Measurements from ENCODE around the gene MSL3. TPM values are rescaled to one million over a fixed set of nuclear protein-coding genes. Genes with fewer than 3 reads are reported as not detected.
A peak's percentile ranks its signal among the peaks of the same experiment; 100 is the strongest.

Gene MSL3
- total RNA-seq, 1 donor: 26.4 TPM

GRCh38 chrX:11765449-11765848, 7.4 kb downstream of the MSL3 start:
- Histone ChIP-seq H3K4me1 (ENCODE audit: insufficient read depth, low read length) (no peaks in the 10 kb centered on the region), H3K36me3 (ENCODE audit: insufficient read depth, low read length) (peaks cover 34% of the 10 kb centered on the region), H3K27ac (ENCODE audit: low read depth, low read length) (no peak overlapping the region), H2AFZ (ENCODE audit: low read length) (no peak overlapping the region), H3K79me2 (ENCODE audit: insufficient read depth, low read length) (peaks cover 3% of the 10 kb centered on the region), H3K4me2 (ENCODE audit: insufficient read depth, low read length) (no peak overlapping the region), H3K4me3 (ENCODE audit: insufficient read depth, low read length) (no peak overlapping the region), H3K9me3 (ENCODE audit: low read depth, low read length) (no peaks in the 10 kb centered on the region), H4K20me1 (ENCODE audit: insufficient read depth, low read length) (no peaks in the 10 kb centered on the region), H3K27me3 (ENCODE audit: insufficient read depth, low read length) (no peaks in the 10 kb centered on the region)
- TF ChIP-seq, protein P1, sequence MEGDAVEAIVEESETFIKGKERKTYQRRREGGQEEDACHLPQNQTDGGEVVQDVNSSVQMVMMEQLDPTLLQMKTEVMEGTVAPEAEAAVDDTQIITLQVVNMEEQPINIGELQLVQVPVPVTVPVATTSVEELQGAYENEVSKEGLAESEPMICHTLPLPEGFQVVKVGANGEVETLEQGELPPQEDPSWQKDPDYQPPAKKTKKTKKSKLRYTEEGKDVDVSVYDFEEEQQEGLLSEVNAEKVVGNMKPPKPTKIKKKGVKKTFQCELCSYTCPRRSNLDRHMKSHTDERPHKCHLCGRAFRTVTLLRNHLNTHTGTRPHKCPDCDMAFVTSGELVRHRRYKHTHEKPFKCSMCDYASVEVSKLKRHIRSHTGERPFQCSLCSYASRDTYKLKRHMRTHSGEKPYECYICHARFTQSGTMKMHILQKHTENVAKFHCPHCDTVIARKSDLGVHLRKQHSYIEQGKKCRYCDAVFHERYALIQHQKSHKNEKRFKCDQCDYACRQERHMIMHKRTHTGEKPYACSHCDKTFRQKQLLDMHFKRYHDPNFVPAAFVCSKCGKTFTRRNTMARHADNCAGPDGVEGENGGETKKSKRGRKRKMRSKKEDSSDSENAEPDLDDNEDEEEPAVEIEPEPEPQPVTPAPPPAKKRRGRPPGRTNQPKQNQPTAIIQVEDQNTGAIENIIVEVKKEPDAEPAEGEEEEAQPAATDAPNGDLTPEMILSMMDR (IDR thresholded peaks at IDR 0.05; ENCODE audit: extremely low read depth, low read depth, low read length): no peak
- DNase-seq (ENCODE audit: insufficient read length, low spot score, missing footprints): no peak

- no peak overlapping the region for H3K4me3 ChIP-seq (ENCODE audit: insufficient read depth, low read length)
- H3K4me2 ChIP-seq (ENCODE audit: insufficient read depth, low read length): no peak overlapping the region
- H3K79me2 ChIP-seq (ENCODE audit: insufficient read depth, low read length): no peaks in the 10 kb centered on the region
- no peaks in the 10 kb centered on the region for H3K4me1 ChIP-seq (ENCODE audit: insufficient read depth, low read length)
- no peak overlapping the region for H3K27ac ChIP-seq (ENCODE audit: low read depth, low read length)
- TF ChIP-seq, protein P1 (IDR thresholded peaks at IDR 0.05; ENCODE audit: extremely low read depth, low read depth, low read length): no peak
- DNase-seq (ENCODE audit: insufficient read length, low spot score, missing footprints): no peak
- H3K36me3 ChIP-seq (ENCODE audit: insufficient read depth, low read length): peaks cover 29% of the 10 kb centered on the region
- no peak overlapping the region for H2AFZ ChIP-seq (ENCODE audit: low read length)
- H4K20me1 ChIP-seq (ENCODE audit: insufficient read depth, low read length): no peaks in the 10 kb centered on the region
- H3K27me3 ChIP-seq (ENCODE audit: insufficient read depth, low read length): no peaks in the 10 kb centered on the region
- no peaks in the 10 kb centered on the region for H3K9me3 ChIP-seq (ENCODE audit: low read depth, low read length)
These were observed 8.4 kb downstream of the MSL3 start for GRCh38 chrX:11766487-11766886.

- no peaks in the 10 kb centered on the region for H3K9me3 ChIP-seq (ENCODE audit: low read depth, low read length)
- H3K36me3 ChIP-seq (ENCODE audit: insufficient read depth, low read length): peaks cover 17% of the 10 kb centered on the region
- no peak overlapping the region for H3K27ac ChIP-seq (ENCODE audit: low read depth, low read length)
- no peak overlapping the region for H3K4me2 ChIP-seq (ENCODE audit: insufficient read depth, low read length)
- no peaks in the 10 kb centered on the region for H3K79me2 ChIP-seq (ENCODE audit: insufficient read depth, low read length)
- H4K20me1 ChIP-seq (ENCODE audit: insufficient read depth, low read length): no peaks in the 10 kb centered on the region
- no peak overlapping the region for H3K4me3 ChIP-seq (ENCODE audit: insufficient read depth, low read length)
- H3K27me3 ChIP-seq (ENCODE audit: insufficient read depth, low read length): no peaks in the 10 kb centered on the region
- DNase-seq (ENCODE audit: insufficient read length, low spot score, missing footprints): no peak
- TF ChIP-seq, protein P1 (IDR thresholded peaks at IDR 0.05; ENCODE audit: extremely low read depth, low read depth, low read length): no peak
- H3K4me1 ChIP-seq (ENCODE audit: insufficient read depth, low read length): no peaks in the 10 kb centered on the region
- no peak overlapping the region for H2AFZ ChIP-seq (ENCODE audit: low read length)
These were observed 10.0 kb downstream of the MSL3 start for GRCh38 chrX:11768039-11768438.

- no peak overlapping the region for H2AFZ ChIP-seq (ENCODE audit: low read length)
- peak; percentile 84 for DNase-seq (ENCODE audit: insufficient read length, low spot score, missing footprints)
These were observed 12.3 kb downstream of the MSL3 start for GRCh38 chrX:11770320-11770719.

More at GRCh38 chrX:11770320-11770719, 12.3 kb downstream of the MSL3 start:
- TF ChIP-seq, protein P1 (IDR thresholded peaks at IDR 0.05; ENCODE audit: extremely low read depth, low read depth, low read length): peak; percentile 88
- Histone ChIP-seq H3K9me3 (ENCODE audit: low read depth, low read length) (no peaks in the 10 kb centered on the region), H3K4me1 (ENCODE audit: insufficient read depth, low read length) (no peaks in the 10 kb centered on the region), H3K27ac (ENCODE audit: low read depth, low read length) (no peak overlapping the region), H3K27me3 (ENCODE audit: insufficient read depth, low read length) (no peaks in the 10 kb centered on the region), H3K79me2 (ENCODE audit: insufficient read depth, low read length) (no peaks in the 10 kb centered on the region), H3K4me2 (ENCODE audit: insufficient read depth, low read length) (no peak overlapping the region), H3K4me3 (ENCODE audit: insufficient read depth, low read length) (no peak overlapping the region), H4K20me1 (ENCODE audit: insufficient read depth, low read length) (no peaks in the 10 kb centered on the region), H3K36me3 (ENCODE audit: insufficient read depth, low read length) (peaks cover 6% of the 10 kb centered on the region)

Data from osteoblast (primary cell).